ENCODE measurements around the gene VRK3.

- TF ChIP-seq CTCF (IDR thresholded peaks at IDR 0.05) (no peak), POLR2A (IDR thresholded peaks at IDR 0.05) (no peak), POLR2AphosphoS5 (IDR thresholded peaks at IDR 0.05) (no peak), EP300 (IDR thresholded peaks at IDR 0.05) (no peak)
These were observed 50.1 kb downstream of the VRK3 start for GRCh38 chr19:49975051-49975450.

Data from sigmoid colon (tissue), 4 donors.